HFFc6 (cell line): ENCODE data around the gene CRTAC1. TPM values are rescaled to one million over a fixed set of nuclear protein-coding genes. Genes with fewer than 3 reads are reported as not detected.

Experiments used
- DNase-seq: peaks from one replicate; pipeline ENCODE4 v3.0.0-alpha.2; 2018
- H3K27ac Mint-ChIP-seq: 2 replicates; pipeline ENCODE4 v1.8.0; 2020; ENCODE audit warnings: mild to moderate bottlenecking, mixed read lengths
- H3K27me3 Mint-ChIP-seq: 2 replicates; pipeline ENCODE4 v1.8.0; 2021; ENCODE audit warnings: mild to moderate bottlenecking, moderate library complexity, mixed read lengths; ENCODE audit not compliant: insufficient read depth
- H3K36me3 Mint-ChIP-seq: 2 replicates; pipeline ENCODE4 v1.8.0; 2021; ENCODE audit warnings: low read depth, mixed read lengths
- H3K4me1 Mint-ChIP-seq: 2 replicates; pipeline ENCODE4 v1.8.0; 2020; ENCODE audit warnings: low read depth, mixed read lengths
- H3K4me3 Mint-ChIP-seq: 2 replicates; pipeline ENCODE4 v1.8.0; 2020; ENCODE audit warnings: mild to moderate bottlenecking, moderate library complexity, mixed read lengths
- H3K9me3 Mint-ChIP-seq: 2 replicates; pipeline ENCODE4 v1.8.0; 2020; ENCODE audit warnings: mild to moderate bottlenecking, mixed read lengths
- total RNA-seq, 6 experiments: library from RNA; stranded (reverse); fragmentation: NEBNext Ultra II Directional; extraction: Animal tissue kit (Norgen Biotek cat#: 25700); gene quantifications; 2 replicates in 1 of 6; 3 replicates in 5 of 6; pipeline ENCODE4 v1.2.3, GENCODE V29; 2021
- TF ChIP-seq, protein P1 (sequence below): fragments of 200-600 bp; sonication (generic); IDR thresholded peaks from 2 replicates; pipeline ENCODE4 v1.5.0; 2021; ENCODE audit warnings: antibody characterized with exemption, mild to moderate bottlenecking

Gene CRTAC1
- total RNA-seq, 6 experiments from 2014 or later: not detected

DNA sequence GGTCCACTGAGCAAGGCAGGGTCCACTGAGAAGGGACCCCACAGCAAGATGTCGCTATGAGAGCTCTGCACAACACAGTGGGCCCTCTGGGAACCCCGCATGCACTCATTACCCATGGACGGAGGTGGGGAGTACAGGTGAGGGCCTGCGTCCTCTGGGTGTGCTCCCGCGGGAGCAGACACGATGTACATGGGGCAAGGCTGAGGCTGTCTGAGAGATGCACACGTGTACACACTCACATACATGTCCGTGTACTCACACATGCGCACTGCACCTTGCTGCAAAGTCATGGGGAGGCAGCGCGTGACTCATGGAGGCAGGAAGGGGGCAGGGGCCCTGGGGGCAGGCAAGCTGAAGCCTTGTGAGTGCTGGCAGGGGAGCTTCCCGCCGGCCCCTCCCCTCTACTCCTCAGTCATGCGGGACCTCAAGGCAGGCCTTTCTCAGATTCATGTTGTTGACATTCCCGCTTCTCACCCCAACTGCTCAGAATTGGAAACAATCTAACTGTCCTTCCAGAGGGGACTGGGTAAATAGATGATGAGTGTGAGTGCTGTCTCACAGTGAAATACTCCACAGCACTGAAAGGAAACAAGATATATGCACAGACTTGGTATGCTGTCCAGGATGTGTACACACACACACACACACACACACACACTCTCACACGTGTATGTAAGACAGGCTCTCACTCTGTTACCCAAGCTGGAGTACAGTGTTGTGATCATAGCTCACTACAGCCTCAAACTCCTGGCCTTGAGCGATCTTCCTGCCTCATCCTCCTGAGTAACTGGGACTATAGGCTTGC lies 140.8 kb downstream of the CRTAC1 start:
- Mint-ChIP-seq H3K4me1 (peaks cover 22% of the 10 kb centered on the region), H3K27ac (no peak overlapping the region), H3K27me3 (peaks cover 20% of the 10 kb centered on the region), H3K4me3 (no peak overlapping the region), H3K36me3 (no peaks in the 10 kb centered on the region), H3K9me3 (no peaks in the 10 kb centered on the region)
- TF ChIP-seq, protein P1, sequence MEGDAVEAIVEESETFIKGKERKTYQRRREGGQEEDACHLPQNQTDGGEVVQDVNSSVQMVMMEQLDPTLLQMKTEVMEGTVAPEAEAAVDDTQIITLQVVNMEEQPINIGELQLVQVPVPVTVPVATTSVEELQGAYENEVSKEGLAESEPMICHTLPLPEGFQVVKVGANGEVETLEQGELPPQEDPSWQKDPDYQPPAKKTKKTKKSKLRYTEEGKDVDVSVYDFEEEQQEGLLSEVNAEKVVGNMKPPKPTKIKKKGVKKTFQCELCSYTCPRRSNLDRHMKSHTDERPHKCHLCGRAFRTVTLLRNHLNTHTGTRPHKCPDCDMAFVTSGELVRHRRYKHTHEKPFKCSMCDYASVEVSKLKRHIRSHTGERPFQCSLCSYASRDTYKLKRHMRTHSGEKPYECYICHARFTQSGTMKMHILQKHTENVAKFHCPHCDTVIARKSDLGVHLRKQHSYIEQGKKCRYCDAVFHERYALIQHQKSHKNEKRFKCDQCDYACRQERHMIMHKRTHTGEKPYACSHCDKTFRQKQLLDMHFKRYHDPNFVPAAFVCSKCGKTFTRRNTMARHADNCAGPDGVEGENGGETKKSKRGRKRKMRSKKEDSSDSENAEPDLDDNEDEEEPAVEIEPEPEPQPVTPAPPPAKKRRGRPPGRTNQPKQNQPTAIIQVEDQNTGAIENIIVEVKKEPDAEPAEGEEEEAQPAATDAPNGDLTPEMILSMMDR: no peak
- no peak for DNase-seq

DNA sequence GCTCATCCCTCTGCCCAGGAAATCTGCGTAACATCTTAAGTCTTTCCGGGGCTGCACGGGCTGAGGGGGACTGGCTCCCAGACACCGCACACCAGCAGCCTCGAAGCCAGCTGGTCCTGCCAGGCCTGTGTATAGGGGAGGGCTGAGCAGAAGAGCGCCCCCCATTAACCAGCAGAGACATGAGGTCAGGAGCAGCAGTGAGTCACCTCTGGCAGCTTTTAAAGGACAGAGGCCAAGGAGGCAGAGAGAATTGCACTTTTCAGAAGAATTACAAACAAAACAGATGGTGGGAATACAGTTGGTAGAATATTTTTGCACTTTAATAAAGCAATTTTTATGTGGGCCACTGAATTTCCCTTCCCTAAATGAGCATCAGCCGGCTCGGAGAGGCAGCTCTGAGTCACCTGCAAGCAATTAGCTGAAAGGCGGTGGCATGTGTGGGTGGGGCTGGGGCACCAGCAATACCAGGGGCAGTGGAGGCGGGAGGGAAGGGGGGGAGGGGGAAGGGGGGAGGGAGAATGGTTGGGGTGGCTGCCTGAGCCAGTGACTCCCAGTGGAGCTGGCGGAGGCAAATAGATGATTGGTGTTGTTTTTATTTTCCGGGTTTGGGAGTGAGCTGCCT lies 141.7 kb downstream of the CRTAC1 start:
- Mint-ChIP-seq H3K4me1 (peaks cover 22% of the 10 kb centered on the region), H3K27ac (no peak overlapping the region; the same call in 1 of the 2 replicates), H3K36me3 (no peaks in the 10 kb centered on the region), H3K27me3 (peaks cover 22% of the 10 kb centered on the region), H3K9me3 (no peaks in the 10 kb centered on the region), H3K4me3 (peak overlapping the region; percentile 40; the same call in 1 of the 2 replicates)
- peak; percentile 59 for DNase-seq
- TF ChIP-seq, protein P1: peak; percentile 58; the same call in 1 of the 2 replicates

DNA sequence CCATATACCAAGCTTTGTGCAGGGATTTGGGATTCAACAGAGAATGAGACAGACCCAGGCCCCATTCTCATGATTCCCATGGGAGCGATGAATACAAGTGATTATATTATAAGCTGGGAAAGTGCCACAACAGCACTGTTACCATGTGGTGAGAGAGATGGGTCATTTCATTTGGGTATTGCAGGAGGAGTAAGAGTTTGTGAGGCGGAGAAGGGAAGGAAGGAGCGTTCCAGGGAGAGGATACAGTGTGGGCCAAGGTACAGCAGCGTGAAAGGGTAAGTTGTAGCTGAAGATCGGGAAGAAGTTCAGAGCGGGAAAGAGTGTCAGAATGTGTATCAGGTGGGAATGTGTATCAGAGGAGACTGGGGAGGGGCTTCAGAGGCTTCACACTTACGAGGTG lies 142.3 kb downstream of the CRTAC1 start:
- H3K4me3 Mint-ChIP-seq: no peak overlapping the region
- H3K9me3 Mint-ChIP-seq: no peaks in the 10 kb centered on the region
- H3K36me3 Mint-ChIP-seq: no peaks in the 10 kb centered on the region
- peaks cover 22% of the 10 kb centered on the region for H3K4me1 Mint-ChIP-seq
- DNase-seq: no peak
- no peak overlapping the region for H3K27ac Mint-ChIP-seq
- peaks cover 20% of the 10 kb centered on the region for H3K27me3 Mint-ChIP-seq
- TF ChIP-seq, protein P1: no peak

DNA sequence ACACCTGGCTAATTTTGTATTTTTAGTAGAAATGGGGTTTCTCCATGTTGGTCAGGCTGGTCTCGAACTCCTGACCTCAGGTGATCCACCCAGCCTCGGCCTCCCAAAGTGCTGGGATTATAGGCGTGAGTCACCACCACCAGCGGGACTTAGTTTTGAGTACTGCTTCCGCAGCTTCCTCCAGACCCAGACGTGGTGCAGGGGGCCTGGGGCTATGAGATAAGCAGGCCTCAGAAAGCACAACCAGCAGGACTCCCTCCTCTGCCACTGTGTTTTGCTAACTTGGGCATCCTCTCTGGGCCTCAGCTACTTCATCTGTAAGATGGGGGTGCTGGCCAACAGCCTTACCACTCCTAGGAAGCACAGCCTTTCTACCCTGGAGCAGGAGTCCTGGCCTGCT lies 143.0 kb downstream of the CRTAC1 start:
- Mint-ChIP-seq H3K4me3 (no peak overlapping the region), H3K27me3 (peaks cover 19% of the 10 kb centered on the region), H3K9me3 (no peaks in the 10 kb centered on the region), H3K4me1 (peaks cover 27% of the 10 kb centered on the region), H3K27ac (no peak overlapping the region), H3K36me3 (no peaks in the 10 kb centered on the region)
- DNase-seq: no peak
- TF ChIP-seq, protein P1: no peak

DNA sequence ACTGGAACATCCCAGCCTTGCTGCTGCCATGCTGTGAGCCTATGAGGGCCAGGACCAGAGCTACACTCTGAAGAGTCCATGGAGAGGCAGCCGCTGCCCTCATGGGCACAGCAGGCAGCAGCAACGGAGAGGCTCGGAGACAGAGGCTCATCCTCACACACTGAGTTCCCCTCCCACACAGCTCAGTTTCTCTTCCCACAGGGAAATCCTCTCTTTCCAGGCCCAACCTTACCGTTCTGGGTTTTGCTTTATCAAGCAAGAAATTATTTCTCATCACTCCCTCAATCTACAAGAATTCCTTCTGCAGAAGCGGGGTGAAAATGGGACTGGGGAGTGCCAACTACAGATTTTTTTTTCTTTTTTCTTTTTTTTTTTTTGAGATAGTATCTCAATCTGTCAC lies 144.1 kb downstream of the CRTAC1 start:
- TF ChIP-seq, protein P1: no peak
- Mint-ChIP-seq H3K4me3 (no peak overlapping the region), H3K9me3 (no peaks in the 10 kb centered on the region), H3K4me1 (peaks cover 31% of the 10 kb centered on the region), H3K27me3 (peaks cover 9% of the 10 kb centered on the region), H3K27ac (no peak overlapping the region), H3K36me3 (no peaks in the 10 kb centered on the region)
- no peak for DNase-seq
